Measurements from ENCODE around the gene RHOC.
"Not testable (repeated sequence)": the region's sequence is repeated elsewhere in the genome, so short reads cannot be mapped to it uniquely, and the experiment has no call there.

Gene RHOC

GRCh38 chr1:112723511-112723839 lies 16.5 kb upstream of the RHOC start:
- TF ChIP-seq, protein P1, sequence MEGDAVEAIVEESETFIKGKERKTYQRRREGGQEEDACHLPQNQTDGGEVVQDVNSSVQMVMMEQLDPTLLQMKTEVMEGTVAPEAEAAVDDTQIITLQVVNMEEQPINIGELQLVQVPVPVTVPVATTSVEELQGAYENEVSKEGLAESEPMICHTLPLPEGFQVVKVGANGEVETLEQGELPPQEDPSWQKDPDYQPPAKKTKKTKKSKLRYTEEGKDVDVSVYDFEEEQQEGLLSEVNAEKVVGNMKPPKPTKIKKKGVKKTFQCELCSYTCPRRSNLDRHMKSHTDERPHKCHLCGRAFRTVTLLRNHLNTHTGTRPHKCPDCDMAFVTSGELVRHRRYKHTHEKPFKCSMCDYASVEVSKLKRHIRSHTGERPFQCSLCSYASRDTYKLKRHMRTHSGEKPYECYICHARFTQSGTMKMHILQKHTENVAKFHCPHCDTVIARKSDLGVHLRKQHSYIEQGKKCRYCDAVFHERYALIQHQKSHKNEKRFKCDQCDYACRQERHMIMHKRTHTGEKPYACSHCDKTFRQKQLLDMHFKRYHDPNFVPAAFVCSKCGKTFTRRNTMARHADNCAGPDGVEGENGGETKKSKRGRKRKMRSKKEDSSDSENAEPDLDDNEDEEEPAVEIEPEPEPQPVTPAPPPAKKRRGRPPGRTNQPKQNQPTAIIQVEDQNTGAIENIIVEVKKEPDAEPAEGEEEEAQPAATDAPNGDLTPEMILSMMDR (IDR thresholded peaks at IDR 0.05; ENCODE audit: low read depth, low read length) = no peak
- Histone ChIP-seq H3K4me3 (ENCODE audit: low read depth, low read length) (peak overlapping the region; percentile 37), H3K27ac (peak overlapping the region; percentile 93), H3K27me3 (ENCODE audit: insufficient read depth, low read depth, severe bottlenecking) (no peaks in the 10 kb centered on the region), H3K9me3 (ENCODE audit: severe bottlenecking) (no peaks in the 10 kb centered on the region), H3K36me3 (no peaks in the 10 kb centered on the region)
- DNase-seq = peak; percentile 42

DNA sequence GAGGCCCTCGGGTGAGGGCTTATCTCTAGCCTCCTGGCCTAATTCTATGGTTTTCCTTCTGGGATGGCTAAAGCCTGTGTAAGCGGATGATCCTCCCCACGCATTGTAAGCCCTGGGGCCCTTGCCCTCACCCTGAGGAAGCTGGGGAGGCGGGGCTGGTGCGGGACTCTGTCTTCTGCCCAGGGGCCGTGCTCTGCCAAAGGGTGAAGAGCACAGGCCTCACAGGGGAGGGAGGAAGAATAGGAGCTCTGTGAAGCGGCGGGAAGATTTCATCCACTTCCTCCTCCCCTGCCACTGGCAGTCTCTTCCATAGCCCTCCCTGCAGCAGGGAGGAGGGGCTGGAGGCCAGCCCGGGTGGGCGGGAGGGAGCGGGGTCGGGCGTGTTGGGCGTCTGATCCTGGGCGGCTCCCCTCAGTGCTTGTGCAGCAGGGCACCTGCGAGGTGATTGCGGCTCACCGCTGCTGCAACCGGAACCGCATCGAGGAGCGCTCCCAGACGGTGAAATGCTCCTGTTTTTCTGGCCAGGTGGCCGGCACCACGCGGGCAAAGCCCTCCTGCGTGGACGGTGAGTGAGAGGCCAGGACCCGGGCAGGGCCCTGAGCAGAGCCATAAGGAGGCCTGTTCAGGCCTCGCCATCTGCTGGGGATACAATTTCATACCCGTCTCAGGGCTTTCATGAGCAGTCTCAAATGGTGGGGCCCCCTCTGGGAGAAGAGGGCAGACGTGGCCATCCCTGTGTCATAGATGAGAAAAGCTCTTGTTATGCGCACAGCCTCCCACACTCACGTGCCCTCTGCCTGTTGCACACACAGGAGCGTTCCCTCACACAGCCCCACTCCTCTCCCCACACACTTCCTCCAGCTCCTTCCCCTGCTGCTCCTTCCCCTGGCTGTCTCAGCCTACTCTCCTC lies 15.9 kb upstream of the RHOC start:
- Histone ChIP-seq H3K27me3 (ENCODE audit: insufficient read depth, low read depth, severe bottlenecking) (no peaks in the 10 kb centered on the region), H3K27ac (peak overlapping the region; percentile 93), H3K9me3 (ENCODE audit: severe bottlenecking) (no peaks in the 10 kb centered on the region), H3K36me3 (no peaks in the 10 kb centered on the region), H3K4me3 (ENCODE audit: low read depth, low read length) (peak overlapping the region; percentile 37)
- peak; percentile 98 for DNase-seq
- TF ChIP-seq, protein P1 (IDR thresholded peaks at IDR 0.05; ENCODE audit: low read depth, low read length) = peak; percentile 28; the same call in 1 of the 2 replicates

GRCh38 chr1:112721966-112722524 lies 15.1 kb upstream of the RHOC start:
- Histone ChIP-seq H3K36me3 (no peaks in the 10 kb centered on the region), H3K9me3 (ENCODE audit: severe bottlenecking) (no peaks in the 10 kb centered on the region), H3K27me3 (ENCODE audit: insufficient read depth, low read depth, severe bottlenecking) (no peaks in the 10 kb centered on the region), H3K27ac (peak overlapping the region; percentile 93), H3K4me3 (ENCODE audit: low read depth, low read length) (peak overlapping the region; percentile 10)
- no peak for DNase-seq
- TF ChIP-seq, protein P1 (IDR thresholded peaks at IDR 0.05; ENCODE audit: low read depth, low read length) = no peak

- not testable (repeated sequence) for H3K27ac ChIP-seq; H3K36me3 ChIP-seq; H3K27me3 ChIP-seq (ENCODE audit: insufficient read depth, low read depth, severe bottlenecking); DNase-seq; H3K9me3 ChIP-seq (ENCODE audit: severe bottlenecking); H3K4me3 ChIP-seq (ENCODE audit: low read depth, low read length)
These were observed 14.4 kb upstream of the RHOC start for GRCh38 chr1:112721294-112721693.

- TF ChIP-seq, protein P1 (IDR thresholded peaks at IDR 0.05; ENCODE audit: low read depth, low read length) = no peak
- no peak overlapping the region for H3K27ac ChIP-seq
- no peaks in the 10 kb centered on the region for H3K36me3 ChIP-seq
- no peak for DNase-seq
- no peaks in the 10 kb centered on the region for H3K27me3 ChIP-seq (ENCODE audit: insufficient read depth, low read depth, severe bottlenecking)
- H3K4me3 ChIP-seq (ENCODE audit: low read depth, low read length) = no peak overlapping the region
- H3K9me3 ChIP-seq (ENCODE audit: severe bottlenecking) = no peaks in the 10 kb centered on the region
These were observed 13.9 kb upstream of the RHOC start for GRCh38 chr1:112720800-112721199.

DNA sequence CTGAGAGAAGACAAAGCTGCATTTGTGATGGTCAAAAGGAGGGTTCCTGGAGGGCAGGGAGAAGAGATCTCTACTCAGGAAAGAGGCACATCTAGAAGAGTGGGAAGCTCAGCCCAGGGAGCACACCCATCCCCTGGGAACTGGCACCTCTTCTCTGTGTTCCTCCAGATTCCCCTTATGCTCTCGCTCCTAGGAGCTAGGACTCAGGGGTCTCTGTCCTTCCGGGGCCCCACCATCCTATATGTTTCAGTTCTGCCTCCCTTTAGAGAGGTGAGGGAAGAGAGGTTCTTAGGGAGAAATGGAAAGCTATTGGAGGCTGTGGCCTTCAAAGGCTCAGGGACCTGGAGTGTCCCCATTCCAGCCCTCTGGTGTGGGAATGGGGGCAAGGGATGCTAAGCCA lies 12.8 kb upstream of the RHOC start:
- Histone ChIP-seq H3K27ac (no peak overlapping the region), H3K36me3 (no peaks in the 10 kb centered on the region), H3K27me3 (ENCODE audit: insufficient read depth, low read depth, severe bottlenecking) (peaks cover 3% of the 10 kb centered on the region), H3K9me3 (ENCODE audit: severe bottlenecking) (no peaks in the 10 kb centered on the region), H3K4me3 (ENCODE audit: low read depth, low read length) (no peak overlapping the region)
- TF ChIP-seq, protein P1 (IDR thresholded peaks at IDR 0.05; ENCODE audit: low read depth, low read length) = no peak
- DNase-seq = no peak
